Activated CD4-positive, alpha-beta T cell treated with anti-CD3 and anti-CD28 coated beads, Interleukin-2, amount 50 U/mL, for 16 hours (primary cell): ENCODE results near the gene TMEM269.
"Not testable (repeated sequence)": the region's sequence is repeated elsewhere in the genome, so short reads cannot be mapped to it uniquely, and the experiment has no call there.

Source experiments
- DNase-seq: peaks from one replicate; pipeline ENCODE4 v3.0.0-alpha.2; 2020

Gene TMEM269

DNA sequence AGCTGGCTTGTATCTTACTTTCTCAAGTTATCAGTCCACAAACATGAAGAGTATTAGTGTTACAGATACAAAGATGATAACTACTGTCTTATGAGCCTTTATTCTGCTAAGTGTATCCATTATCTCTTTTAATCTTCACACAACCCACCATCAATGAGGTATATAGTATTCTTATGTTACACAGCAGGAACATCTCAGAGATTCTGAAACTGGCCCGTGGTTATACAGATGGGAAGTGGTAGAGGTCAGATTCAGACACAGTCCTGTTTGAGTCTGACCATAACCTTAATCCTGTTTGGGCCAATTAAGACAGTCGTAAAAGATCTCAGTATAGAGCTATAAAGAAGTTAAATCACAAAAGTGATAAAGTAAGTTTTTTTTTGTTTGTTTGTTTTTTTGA, 5.1 kb upstream of the TMEM269 start:
- peak; percentile 24 for DNase-seq

DNA sequence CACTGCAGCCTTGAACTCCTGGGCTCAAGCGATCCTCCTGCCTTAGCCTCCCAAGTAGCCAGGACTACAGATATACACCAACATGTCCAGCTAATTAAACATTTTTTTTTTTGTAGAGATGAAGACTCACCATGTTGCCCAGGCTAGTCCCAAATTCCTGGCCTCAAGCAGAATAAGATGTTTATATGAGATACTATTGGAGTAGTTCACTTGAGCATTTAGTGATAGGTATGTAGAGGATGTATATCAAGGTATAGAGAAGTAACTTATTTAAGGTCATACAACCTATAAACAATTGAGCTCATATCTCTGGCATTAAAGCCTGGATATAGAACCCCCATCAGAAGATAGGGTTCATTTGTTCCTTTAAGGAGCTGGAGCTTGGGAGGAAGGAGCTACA, 4.6 kb upstream of the TMEM269 start:
- no peak for DNase-seq

DNA sequence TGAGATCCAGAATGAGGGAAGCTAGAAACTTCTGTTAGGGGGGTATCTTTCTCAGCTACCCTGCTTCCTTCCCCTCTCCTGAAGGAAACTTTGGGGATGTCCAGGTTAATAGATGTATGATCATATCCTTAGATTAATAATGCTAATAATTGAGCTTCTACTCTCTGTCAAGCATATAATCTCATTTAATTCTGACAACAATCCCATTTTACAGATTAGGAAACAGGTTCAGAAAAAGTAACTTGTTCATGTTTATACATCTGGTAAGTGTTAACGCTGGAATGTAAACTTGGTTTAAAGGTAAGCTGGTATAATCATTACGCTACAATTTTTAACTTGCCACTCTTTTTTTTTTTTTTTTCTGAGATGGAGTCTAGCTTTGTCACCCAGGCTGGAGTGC, 1.7 kb upstream of the TMEM269 start:
- DNase-seq, result no peak

GRCh38 chr1:42784547-42784945, 245 bp upstream of the TMEM269 start:
- DNase-seq, result no peak

- DNase-seq, result no peak
These were observed 1.3 kb downstream of the TMEM269 start for GRCh38 chr1:42786097-42786496.

GRCh38 chr1:42788021-42788420, 3.2 kb downstream of the TMEM269 start:
- no peak for DNase-seq

GRCh38 chr1:42793824-42794223, 9.0 kb downstream of the TMEM269 start:
- no peak for DNase-seq

DNA sequence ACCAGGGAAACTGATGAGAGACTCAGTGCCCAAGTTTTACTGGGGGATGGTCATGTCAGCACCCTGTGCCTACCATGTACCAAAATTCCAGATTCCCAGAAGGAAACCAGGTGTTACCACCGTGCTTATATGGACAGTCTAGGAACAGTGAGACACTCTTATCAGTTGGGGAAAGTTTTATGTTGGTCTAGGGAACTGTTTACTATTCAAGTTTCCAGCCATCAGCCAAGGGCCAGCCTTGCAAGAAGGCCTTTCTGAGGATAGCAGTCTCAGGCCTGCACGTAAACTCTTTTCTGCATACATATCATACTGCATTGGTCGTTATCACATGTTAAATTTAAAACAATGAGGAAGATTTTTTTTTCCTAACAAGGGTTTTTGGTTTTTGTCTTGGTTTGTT, 12.6 kb downstream of the TMEM269 start:
- no peak for DNase-seq

GRCh38 chr1:42797979-42798378, 13.2 kb downstream of the TMEM269 start:
- DNase-seq, result no peak

DNA sequence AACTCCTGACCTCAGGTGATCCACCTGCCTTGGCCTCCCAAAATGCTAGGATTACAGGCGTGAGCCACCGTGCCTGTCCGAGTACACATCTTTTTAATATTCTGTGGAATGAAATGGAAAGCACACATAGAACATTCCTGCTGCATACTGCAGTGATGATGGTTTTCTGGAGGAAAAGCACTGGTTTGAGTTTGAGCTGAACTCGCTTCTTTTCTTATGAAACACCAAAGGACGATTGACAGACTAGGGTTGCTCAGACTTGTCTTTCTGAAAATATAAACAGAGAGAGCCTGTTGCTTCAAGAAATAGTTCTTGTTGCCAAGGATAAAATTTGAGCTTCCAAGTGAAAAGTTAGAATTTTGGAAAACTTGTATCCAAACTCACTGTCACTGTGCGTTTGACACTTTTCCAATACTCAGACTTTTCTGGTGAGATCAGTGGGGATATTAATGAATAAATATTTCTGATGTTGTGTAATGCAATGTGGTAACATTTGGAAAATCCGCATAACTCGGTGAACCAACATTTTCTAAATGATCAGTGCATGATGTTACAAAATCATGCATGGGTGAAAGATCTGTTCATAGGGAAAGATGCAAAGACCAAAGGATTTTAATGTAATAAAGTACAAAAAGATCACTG, 17.2 kb downstream of the TMEM269 start:
- no peak for DNase-seq

DNA sequence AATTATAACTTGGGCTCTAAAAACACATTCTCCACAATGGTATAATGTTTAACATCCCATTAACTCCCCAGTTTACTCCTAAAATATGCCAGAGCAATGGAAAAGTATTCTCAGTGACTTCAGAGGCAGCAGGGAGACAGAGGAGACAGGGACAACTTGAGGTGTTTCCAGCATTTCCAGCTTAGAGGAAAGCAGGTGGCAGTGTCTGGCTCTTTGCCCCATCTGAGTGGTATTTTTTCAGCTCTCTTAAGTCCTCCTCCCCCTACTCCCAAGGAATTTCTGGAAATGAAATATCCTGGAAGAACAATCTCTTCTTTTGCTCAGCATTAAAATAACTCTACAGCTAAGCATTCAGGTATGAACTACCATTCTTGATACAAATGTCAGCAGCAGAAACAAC, 21.4 kb downstream of the TMEM269 start:
- DNase-seq, result no peak

GRCh38 chr1:42806593-42806992, 21.8 kb downstream of the TMEM269 start:
- DNase-seq, result no peak

- DNase-seq, result no peak
These were observed 22.4 kb downstream of the TMEM269 start for GRCh38 chr1:42807056-42807668.

DNA sequence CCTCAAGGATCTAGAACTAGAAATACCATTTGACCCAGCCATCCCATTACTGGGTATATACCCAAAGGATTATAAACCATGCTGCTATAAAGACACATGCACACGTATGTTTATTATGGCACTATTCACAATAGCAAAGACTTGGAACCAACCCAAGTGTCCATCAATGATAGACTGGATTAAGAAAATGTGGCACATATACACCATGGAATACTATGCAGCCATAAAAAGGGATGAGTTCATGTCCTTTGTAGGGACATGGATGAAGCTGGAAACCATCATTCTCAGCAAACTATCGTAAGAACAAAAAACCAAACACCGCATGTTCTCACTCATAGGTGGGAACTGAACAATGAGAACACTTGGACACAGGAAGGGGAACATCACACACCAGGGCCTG, 30.0 kb downstream of the TMEM269 start:
- DNase-seq, result not testable (repeated sequence)

DNA sequence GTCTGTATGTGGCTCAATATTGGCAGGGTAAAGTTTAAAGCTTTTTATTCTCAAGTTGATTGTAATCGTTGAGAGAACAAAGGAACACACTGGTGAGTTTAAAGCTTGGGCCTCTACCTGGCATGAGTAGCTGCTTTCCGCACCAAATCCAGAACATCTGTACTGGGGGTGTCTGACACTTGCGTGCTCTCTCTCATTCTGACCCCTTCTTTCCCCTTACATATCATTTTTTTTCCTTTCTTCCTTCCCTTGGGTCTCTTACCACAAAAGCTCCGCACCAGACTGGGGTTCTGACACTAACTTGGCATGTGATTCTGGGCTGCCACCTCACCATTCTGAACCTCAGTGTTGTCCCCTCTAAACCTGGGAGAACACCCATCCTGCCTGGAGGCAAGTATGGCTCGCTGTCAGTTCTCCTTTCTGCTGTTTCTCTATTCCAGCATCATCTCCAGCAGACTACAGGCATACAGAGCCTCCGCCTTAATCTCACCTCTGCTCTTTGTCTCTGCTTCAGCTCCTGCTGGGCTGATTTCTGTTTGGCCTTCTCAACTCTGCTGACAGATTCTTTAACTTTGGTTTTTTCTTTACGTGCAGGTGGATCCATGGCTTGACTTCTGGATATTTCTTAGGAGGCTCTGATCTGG, 31.3 kb downstream of the TMEM269 start:
- DNase-seq, result peak; percentile 1

- DNase-seq, result peak; percentile 95
These were observed 32.0 kb downstream of the TMEM269 start, which contains the start of the genes ERMAP and SVBP for GRCh38 chr1:42816585-42817439. Gene ERMAP (plus strand): TSS chr1:42817122. CDS start chr1:42830449, 13,327 bp downstream. Gene SVBP (minus strand): TSS chr1:42817397. CDS start chr1:42816544, 853 bp downstream.

DNA sequence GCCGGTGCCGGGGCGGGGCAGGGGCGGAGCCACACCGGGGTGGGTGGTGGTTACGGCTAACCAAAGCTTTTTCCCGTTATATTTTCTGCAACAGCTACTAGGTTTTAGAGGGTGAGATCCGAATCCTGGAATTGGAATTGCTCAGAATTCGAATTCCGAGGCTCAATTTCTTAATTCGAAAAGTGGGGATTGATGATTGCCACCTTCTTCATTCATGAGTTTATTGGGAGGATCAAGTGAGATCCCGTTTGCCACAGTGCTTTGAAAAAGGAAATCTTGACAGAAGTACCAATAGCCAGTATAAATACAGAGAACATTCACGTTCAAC, 32.6 kb downstream of the TMEM269 start:
- no peak for DNase-seq

GRCh38 chr1:42817976-42818375, 33.2 kb downstream of the TMEM269 start:
- DNase-seq, result no peak

DNA sequence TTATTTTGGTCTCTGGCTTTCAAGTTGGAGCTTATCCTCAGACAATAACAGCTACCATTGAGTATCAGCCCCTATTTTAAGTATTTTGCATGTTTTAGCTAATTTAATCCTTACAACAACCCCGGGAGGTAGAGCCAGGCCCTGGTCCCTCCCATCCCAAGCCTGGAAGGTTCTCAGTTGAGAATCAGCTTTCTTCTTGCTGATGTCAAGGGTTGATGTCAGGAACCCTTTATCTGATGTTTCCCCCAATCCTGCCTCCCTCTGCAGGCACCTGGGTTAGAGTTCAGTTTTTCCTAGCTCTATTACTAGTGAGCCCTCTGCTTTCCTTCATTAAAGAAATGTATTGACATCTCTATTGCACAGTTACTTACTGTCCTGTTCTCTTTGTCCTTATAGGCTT, 36.0 kb downstream of the TMEM269 start:
- no peak for DNase-seq

DNA sequence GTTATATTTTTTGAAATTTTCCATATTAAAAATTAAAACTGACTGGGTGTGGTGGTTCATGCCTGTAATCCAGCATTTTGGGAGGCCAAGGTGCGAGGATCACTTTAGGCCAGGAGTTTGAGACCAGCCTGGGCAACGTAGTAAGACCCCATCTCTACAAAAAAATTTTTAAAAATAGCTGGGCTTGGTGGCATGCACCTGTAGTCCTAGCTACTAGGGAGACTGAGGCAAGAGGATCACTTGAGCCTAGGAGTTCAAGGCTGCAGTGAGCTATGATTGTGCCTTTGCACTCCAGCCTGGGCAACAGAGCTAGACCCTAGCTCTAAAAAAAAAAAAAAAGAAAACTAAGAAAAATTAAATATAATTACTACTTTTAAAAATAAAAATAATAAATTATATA, 36.9 kb downstream of the TMEM269 start:
- no peak for DNase-seq

GRCh38 chr1:42822800-42823392, 38.1 kb downstream of the TMEM269 start:
- peak; percentile 10 for DNase-seq

GRCh38 chr1:42824481-42825035, 39.8 kb downstream of the TMEM269 start:
- no peak for DNase-seq
